SK-N-SH treated with all-trans-retinoic acid at 6 μM for 48 hours (cell line): ENCODE results near the gene ANG.

Experiments used
- ARNTL ChIP-seq: fragments of 450-650 bp; formaldehyde crosslinking; IDR thresholded peaks from 2 replicates; pipeline ENCODE4 v1.5.0; 2020; ENCODE audit warnings: low read depth, mild to moderate bottlenecking, moderate library complexity, borderline replicate concordance
- CREB5 ChIP-seq: fragments of 250-450 bp; sonication (Bioruptor Pico); IDR thresholded peaks from 2 replicates; pipeline ENCODE4 v1.5.1; 2020; ENCODE audit warnings: low read depth, mild to moderate bottlenecking, moderate library complexity
- ZC3H10 ChIP-seq: fragments of 250-450 bp; sonication (Bioruptor Pico); IDR thresholded peaks from 2 replicates; pipeline ENCODE4 v1.5.1; 2021; ENCODE audit warnings: mild to moderate bottlenecking, moderate library complexity
- ZFP3 ChIP-seq: fragments of 250-450 bp; sonication (Bioruptor Pico); IDR thresholded peaks from 2 replicates; pipeline ENCODE4 v1.5.0; 2020; ENCODE audit warnings: mild to moderate bottlenecking, moderate library complexity
- ZNF565 ChIP-seq: fragments of 450-650 bp; formaldehyde crosslinking; conservative IDR thresholded peaks from 2 replicates; pipeline ENCODE4 v1.5.0; 2020; ENCODE audit warnings: low read depth, mild to moderate bottlenecking, moderate library complexity

GRCh38 chr14:20682127-20682434 lies 6.5 kb upstream of the ANG start:
- TF ChIP-seq ARNTL (CRISPR knock-in tag) (no peak), ZFP3 (no peak), ZC3H10 (CRISPR knock-in tag) (no peak), ZNF565 (CRISPR knock-in tag) (no peak), CREB5 (CRISPR knock-in tag) (no peak)
